Endodermal cell (in vitro differentiated cells): ENCODE results near the gene PTH2. TPM values are rescaled to one million over a fixed set of nuclear protein-coding genes. Genes with fewer than 3 reads are reported as not detected.
A peak's percentile ranks its signal among the peaks of the same experiment; 100 is the strongest.

Source experiments
- DNase-seq: peaks from one replicate; pipeline ENCODE4 v3.0.0-alpha.2; 2017
- H3K27ac ChIP-seq: 2 replicates; pipeline ENCODE4 v1.5.1; 2013; ENCODE audit warnings: mild to moderate bottlenecking, low read depth, low read length, moderate library complexity
- H3K27me3 ChIP-seq: 2 replicates; pipeline ENCODE4 v1.6.1; 2013; ENCODE audit warnings: mild to moderate bottlenecking, low read length, moderate library complexity; ENCODE audit not compliant: insufficient read depth, control insufficient read depth, poor library complexity, severe bottlenecking
- H3K36me3 ChIP-seq: 2 replicates; pipeline ENCODE4 v1.7.0; 2013; ENCODE audit warnings: mild to moderate bottlenecking, low read length, moderate library complexity; ENCODE audit not compliant: control insufficient read depth, insufficient read depth
- H3K4me1 ChIP-seq: one replicate; pipeline ENCODE4 v1.7.0; 2013; ENCODE audit warnings: low read length; ENCODE audit not compliant: control insufficient read depth, insufficient read depth
- H3K4me3 ChIP-seq: 2 replicates; pipeline ENCODE4 v1.5.1; 2013; ENCODE audit warnings: mild to moderate bottlenecking, low read length, moderate library complexity
- H3K9ac ChIP-seq: 2 replicates; pipeline ENCODE4 v1.6.1; 2013; ENCODE audit warnings: mild to moderate bottlenecking, low read length, moderate library complexity; ENCODE audit not compliant: poor library complexity, severe bottlenecking; ENCODE audit errors: extremely low read depth
- H3K9me3 ChIP-seq: 2 replicates; pipeline ENCODE4 v1.6.1; 2013; ENCODE audit warnings: mild to moderate bottlenecking, low read length, moderate library complexity; ENCODE audit not compliant: control insufficient read depth
- H3K27ac Mint-ChIP-seq: 2 replicates; pipeline ENCODE4 v1.8.0; 2020; ENCODE audit warnings: mixed read lengths
- H3K27me3 Mint-ChIP-seq: 2 replicates; pipeline ENCODE4 v1.8.0; 2021; ENCODE audit warnings: mild to moderate bottlenecking, mixed read lengths; ENCODE audit not compliant: insufficient read depth
- H3K36me3 Mint-ChIP-seq: 2 replicates; pipeline ENCODE4 v1.8.0; 2020; ENCODE audit warnings: low read depth, mixed read lengths
- H3K4me1 Mint-ChIP-seq: 2 replicates; pipeline ENCODE4 v1.8.0; 2020; ENCODE audit warnings: mixed read lengths
- H3K4me3 Mint-ChIP-seq: 2 replicates; pipeline ENCODE4 v1.8.0; 2020; ENCODE audit warnings: mild to moderate bottlenecking, moderate library complexity, mixed read lengths
- H3K9me3 Mint-ChIP-seq: 2 replicates; pipeline ENCODE4 v1.8.0; 2020; ENCODE audit warnings: mild to moderate bottlenecking, mixed read lengths
- WGBS, 2 experiments: methylation state at CpG; one replicate each; pipeline versions ENCODE4 v1.1.5 to v1.1.7; 2013; ENCODE audit warnings: missing lambda C conversion rate in 2 of 2, mixed read lengths in 1 of 2; ENCODE audit not compliant: insufficient coverage in 1 of 2, insufficient read length in 1 of 2; 5-methylcytosine and 5-hydroxymethylcytosine counted together
- total RNA-seq, 2 donors: library from RNA; stranded (reverse); fragmentation: NEBNext Ultra II Directional in 1 of 2; extraction: Animal tissue kit (Norgen Biotek cat#: 25700) in 1 of 2; gene quantifications; 2 replicates in 1 of 2; 3 replicates in 1 of 2; pipeline ENCODE4 v1.2.1, GENCODE V29; 2021
- TF ChIP-seq, protein P1 (sequence below): fragments of 200-600 bp; sonication (generic); conservative IDR thresholded peaks from 2 replicates; pipeline ENCODE4 v1.5.0; 2021; ENCODE audit warnings: antibody characterized with exemption, mild to moderate bottlenecking

Gene PTH2
- total RNA-seq, 2 donors from 2014 or later = not detected

DNA sequence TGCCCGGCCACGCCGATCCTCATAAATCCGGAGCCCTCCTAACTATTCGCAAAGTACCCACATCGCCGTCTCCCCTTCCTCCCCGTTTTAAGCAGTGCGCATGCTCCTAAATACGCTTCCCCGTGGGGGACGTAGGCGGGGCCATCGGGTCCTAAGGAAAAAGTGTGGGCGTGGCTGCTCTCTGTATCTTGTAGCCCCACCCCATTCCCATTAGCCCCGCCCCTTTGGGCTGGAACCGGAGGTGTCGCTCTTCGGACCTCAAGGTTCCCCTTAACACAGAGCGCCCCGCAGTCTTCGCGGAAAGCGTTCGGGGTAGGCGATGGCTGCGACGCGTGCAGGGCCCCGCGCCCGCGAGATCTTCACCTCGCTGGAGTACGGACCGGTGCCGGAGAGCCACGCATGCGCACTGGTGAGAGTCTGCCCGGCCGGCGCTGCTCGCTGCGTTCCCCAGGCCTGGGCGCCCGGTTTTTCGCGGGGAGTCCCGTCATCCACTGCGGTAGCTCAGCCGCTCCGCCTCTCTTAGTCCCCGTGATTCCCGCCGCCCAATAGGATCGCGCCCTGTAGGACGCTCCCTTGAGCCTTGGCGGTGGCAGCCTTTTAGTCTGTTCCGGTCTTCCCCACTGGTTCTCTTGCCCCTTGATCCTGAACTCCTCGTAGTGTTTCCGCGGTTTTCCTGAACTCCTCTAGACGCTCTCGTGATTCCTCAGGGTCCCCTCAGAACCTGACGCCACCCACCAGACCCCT, 29.9 kb upstream of the PTH2 start, which contains the start of gene ALDH16A1:
ALDH16A1 (plus strand) TSS at position 213 of the 744 bp plus-strand sequence; CDS start at position 320, 107 bp downstream.
- DNase-seq = peak; percentile 99
- peak within 1 kb of the TSS; percentile 88 for H3K4me3 Mint-ChIP-seq

DNA sequence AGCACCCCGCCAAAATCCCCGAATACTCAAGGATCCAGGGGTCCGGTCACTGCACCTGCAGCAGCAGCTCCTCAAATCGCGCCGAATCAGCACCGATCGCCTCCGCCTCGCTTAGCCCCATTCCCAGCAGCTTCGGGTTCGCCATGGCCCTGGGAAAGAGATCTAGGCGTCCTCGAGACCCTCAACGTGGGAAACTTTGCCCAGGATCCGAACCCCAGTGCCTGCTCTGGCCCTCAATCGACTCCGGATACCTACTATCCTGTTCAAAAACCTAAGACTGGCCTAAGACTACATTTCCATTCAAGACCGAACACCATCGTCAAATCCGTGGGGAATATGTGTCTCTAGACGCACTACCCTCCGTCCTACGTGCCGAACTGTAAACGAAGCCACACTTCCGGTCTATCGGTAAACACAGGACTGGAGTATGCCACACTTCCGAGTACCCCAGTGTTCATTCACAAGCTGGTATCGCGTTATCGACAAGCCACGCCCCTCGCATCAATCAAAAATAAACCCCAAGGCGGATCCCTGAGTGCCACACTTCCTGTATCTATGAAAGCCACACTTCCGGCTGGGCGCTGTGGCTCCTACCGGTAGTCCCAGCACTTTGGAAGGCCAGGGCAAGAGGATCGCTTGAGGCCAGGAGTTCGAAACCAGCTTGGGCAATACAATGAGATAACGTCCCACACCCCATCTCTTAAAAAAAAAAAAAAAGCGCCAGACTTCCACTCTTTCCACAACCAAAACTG, 28.4 kb upstream of the PTH2 start, which contains the start of gene PIH1D1:
PIH1D1 (minus strand) TSS at position 385 of the 752 bp plus-strand sequence; CDS start at position 145, 240 bp downstream.
- TF ChIP-seq, protein P1, sequence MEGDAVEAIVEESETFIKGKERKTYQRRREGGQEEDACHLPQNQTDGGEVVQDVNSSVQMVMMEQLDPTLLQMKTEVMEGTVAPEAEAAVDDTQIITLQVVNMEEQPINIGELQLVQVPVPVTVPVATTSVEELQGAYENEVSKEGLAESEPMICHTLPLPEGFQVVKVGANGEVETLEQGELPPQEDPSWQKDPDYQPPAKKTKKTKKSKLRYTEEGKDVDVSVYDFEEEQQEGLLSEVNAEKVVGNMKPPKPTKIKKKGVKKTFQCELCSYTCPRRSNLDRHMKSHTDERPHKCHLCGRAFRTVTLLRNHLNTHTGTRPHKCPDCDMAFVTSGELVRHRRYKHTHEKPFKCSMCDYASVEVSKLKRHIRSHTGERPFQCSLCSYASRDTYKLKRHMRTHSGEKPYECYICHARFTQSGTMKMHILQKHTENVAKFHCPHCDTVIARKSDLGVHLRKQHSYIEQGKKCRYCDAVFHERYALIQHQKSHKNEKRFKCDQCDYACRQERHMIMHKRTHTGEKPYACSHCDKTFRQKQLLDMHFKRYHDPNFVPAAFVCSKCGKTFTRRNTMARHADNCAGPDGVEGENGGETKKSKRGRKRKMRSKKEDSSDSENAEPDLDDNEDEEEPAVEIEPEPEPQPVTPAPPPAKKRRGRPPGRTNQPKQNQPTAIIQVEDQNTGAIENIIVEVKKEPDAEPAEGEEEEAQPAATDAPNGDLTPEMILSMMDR = peak; percentile 52
- H3K4me1 Mint-ChIP-seq = peaks cover 9% of the 10 kb centered on the region
- H3K27ac ChIP-seq = peak within 1 kb of the TSS; percentile 94
- H3K27ac Mint-ChIP-seq = peak within 1 kb of the TSS; percentile 100
- no peaks in the 10 kb centered on the region for H3K27me3 ChIP-seq
- H3K9me3 Mint-ChIP-seq = peaks cover 1% of the 10 kb centered on the region
- peak; percentile 99 for DNase-seq
- 1% methylated on average over 30 to 42 of the region's 42 CpGs for WGBS, 2 experiments
- peak within 1 kb of the TSS; percentile 88 for H3K4me3 Mint-ChIP-seq
- peak within 1 kb of the TSS; percentile 84 for H3K9ac ChIP-seq
- H3K27me3 Mint-ChIP-seq = no peaks in the 10 kb centered on the region
- H3K36me3 ChIP-seq = peaks cover 31% of the 10 kb centered on the region
- H3K9me3 ChIP-seq = no peaks in the 10 kb centered on the region
- peaks cover 50% of the 10 kb centered on the region for H3K36me3 Mint-ChIP-seq
- H3K4me1 ChIP-seq = no peaks in the 10 kb centered on the region
- H3K4me3 ChIP-seq = peak within 1 kb of the TSS; percentile 84

More for the DNA sequence above, 29.9 kb upstream of the PTH2 start, which contains the start of gene ALDH16A1:
- WGBS, 2 experiments = 0% methylated on average over 33 to 66 of the region's 66 CpGs
- TF ChIP-seq, protein P1 = no peak
- Mint-ChIP-seq H3K9me3 (peaks cover 1% of the 10 kb centered on the region), H3K27me3 (no peaks in the 10 kb centered on the region), H3K36me3 (peaks cover 39% of the 10 kb centered on the region), H3K27ac (peak within 1 kb of the TSS; percentile 100), H3K4me1 (peaks cover 9% of the 10 kb centered on the region)
- no peaks in the 10 kb centered on the region for H3K9me3 ChIP-seq
- H3K4me1 ChIP-seq = no peaks in the 10 kb centered on the region
- peak within 1 kb of the TSS; percentile 94 for H3K27ac ChIP-seq
- H3K9ac ChIP-seq = peak within 1 kb of the TSS; percentile 84
- no peaks in the 10 kb centered on the region for H3K27me3 ChIP-seq
- peaks cover 22% of the 10 kb centered on the region for H3K36me3 ChIP-seq
- H3K4me3 ChIP-seq = peak within 1 kb of the TSS; percentile 84

DNA sequence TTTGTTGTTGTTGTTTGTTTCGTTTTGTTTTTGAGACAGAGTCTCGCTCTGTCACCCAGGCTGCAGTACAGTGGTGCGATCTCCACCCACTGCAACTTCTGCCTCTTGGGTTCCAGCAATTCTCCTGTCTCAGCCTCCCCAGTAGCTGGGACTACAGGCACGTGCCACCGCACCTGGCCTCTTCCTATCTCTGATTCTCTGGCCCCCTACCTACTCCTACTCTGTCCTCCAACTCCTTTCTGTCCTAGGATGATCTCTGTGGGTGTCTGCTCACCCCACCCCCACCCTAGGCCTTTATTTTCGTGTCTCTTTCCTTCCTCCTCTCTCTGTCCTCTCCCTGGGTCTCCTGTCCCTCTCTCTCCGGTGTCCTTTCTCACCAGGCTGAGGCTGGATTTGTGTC, 27.2 kb upstream of the PTH2 start:
- Mint-ChIP-seq H3K27ac (peak overlapping the region; percentile 99), H3K27me3 (no peaks in the 10 kb centered on the region), H3K36me3 (peaks cover 47% of the 10 kb centered on the region)

More for the DNA sequence above, 27.2 kb upstream of the PTH2 start:
- DNase-seq = no peak
- H3K4me1 ChIP-seq = no peaks in the 10 kb centered on the region
- TF ChIP-seq, protein P1 = no peak
- no peak overlapping the region for H3K27ac ChIP-seq
- H3K4me3 ChIP-seq = peak overlapping the region; percentile 84
- peaks cover 9% of the 10 kb centered on the region for H3K4me1 Mint-ChIP-seq
- WGBS, 2 experiments = 87 to 91% methylated on average over 7 of the region's 7 CpGs
- H3K36me3 ChIP-seq = peaks cover 31% of the 10 kb centered on the region
- peak overlapping the region; percentile 86 for H3K4me3 Mint-ChIP-seq
- H3K9me3 Mint-ChIP-seq = peaks cover 1% of the 10 kb centered on the region
- H3K9ac ChIP-seq = no peak overlapping the region
- no peaks in the 10 kb centered on the region for H3K9me3 ChIP-seq
- H3K27me3 ChIP-seq = no peaks in the 10 kb centered on the region
